GM12801 (cell line): Measurements from ENCODE around the gene DUSP22.

Experiments
- CTCF ChIP-seq: IDR thresholded peaks from one replicate; pipeline ENCODE4 v1.5.1; 2011; ENCODE audit warnings: control low read depth; ENCODE audit not compliant: insufficient read length; ENCODE audit errors: extremely low read depth

Gene DUSP22

DNA sequence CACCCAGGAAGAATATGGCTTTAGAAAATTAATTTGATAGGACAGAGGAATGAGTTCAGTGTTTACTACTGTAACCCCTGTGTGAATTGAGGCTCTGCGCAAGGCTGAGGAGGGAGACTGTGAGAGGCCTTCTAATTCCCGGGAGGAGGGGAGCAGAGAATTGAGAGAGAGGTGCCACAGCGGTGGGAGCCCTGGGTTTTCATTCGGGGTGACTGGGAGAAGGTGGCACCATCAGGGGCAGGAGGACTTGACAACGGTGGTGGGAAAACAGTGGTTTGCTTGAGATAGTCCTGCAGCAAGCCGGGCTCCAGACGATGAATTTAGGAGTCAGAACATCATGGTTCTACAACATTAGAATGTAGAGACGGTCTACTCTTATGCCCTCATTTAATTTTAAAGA, 9.2 kb downstream of the DUSP22 start:
- no peak for TF ChIP-seq CTCF

DNA sequence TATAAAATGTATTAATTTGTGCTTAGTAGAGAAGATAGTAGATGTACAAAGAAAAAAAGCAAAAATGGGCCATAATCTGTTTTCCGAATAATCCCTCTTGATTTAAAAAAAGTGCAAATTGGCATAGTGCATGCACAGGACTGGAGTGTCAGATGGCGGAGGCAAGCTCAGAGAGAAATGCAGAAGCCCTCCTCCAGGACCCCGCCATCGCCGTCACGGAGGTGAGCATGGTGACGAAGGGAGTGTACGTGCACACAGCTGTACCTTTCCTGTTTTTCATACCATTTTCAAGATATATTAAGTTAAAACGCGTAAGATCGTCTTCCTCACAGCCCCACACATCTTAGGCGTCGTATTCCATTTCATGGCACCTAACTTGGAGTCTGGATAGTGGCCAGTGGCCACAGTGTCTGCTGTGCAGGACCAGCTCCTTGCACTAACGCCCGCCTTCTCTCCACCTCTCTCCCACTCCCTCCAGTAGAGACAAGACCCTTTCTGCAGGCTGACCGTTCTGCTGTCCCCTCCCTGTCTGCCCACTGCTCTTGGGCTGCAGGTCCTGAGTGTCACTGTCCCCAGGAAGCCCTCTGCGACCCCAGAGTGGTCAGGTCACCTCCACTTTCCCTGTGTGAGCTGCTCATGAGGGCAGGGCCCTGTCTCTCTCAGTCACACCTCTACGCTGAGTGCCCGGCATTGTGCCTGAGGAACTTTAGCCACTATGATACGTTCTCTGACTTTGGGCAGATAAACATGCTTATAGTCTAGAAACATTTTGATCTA, 9.8 kb downstream of the DUSP22 start:
- TF ChIP-seq CTCF: no peak

GRCh38 chr6:302760-303159, 10.5 kb downstream of the DUSP22 start:
- TF ChIP-seq CTCF: no peak

- TF ChIP-seq CTCF: no peak
Observed at GRCh38 chr6:303263-303662, 11.0 kb downstream of the DUSP22 start.

DNA sequence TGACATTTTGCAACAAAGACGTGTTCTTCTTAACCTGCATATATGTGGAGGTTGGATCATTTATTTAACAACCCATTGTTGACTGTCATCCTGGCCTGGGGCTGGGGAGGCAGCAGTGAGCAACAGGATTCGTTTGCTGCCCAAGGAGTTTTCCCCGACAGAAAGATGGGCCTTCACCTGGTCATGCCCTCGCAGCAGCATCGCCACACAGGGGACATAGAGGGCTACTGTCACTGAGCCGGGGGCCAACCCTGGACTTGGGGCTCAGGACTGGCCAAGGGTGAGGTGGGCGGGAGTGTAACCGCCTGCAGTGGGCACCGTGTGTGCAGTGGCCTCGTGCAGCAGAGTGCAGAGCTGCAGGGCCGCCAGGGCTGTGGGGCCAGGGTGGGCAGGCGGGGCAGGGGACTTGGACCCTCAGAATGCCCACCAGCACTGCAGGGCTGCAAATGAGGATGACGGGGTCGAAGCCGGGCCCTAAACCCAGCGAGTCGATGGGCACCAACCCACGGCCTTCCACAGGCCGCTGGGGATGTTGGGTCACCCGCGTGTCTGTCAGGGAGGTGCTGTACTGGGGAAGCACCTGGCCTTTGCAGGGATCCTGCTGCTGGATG, 11.8 kb downstream of the DUSP22 start:
- no peak for TF ChIP-seq CTCF

- TF ChIP-seq CTCF: no peak
Observed at GRCh38 chr6:304833-305370, 12.6 kb downstream of the DUSP22 start.

DNA sequence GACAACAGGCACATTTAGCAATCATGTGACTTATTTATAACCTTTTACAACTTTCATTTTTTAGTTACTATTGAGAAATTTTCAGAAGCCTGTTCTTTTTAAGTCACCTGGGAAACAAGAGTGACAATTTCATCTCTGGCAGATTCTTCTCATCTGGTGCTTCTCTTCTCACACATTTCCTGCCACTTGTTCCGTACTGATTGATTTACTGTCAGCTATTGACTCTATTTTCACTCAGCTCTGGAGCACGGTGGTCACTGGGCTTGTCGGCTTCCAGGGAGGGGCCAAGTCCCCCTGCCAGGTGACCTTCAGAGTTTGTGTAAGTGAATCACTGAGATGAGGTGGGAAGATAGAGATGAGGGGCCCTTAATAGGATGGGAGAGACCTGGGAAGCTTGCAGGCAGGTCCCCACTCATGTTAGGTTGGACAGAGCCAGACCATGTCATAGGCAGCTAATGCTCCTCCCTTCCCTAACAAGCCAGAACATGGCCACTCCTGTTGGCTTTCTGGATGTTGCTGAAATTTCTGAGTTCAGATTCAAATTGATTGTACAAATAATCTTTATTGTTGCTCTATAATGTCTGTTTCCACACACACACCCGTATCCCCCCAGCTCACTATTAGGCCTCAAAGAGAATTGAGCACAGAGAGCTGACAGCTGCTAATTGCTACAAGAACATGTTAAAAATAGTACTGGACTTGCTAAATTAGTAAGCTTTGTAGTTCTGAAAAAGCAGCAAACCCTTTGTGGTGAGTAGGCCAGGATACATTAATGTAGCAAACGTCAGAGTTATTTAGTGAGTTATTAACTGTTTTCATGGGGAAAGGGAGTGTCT, 13.3 kb downstream of the DUSP22 start:
- no peak for TF ChIP-seq CTCF
